HG02840 (cell line): ENCODE measurements around the gene MANF.

Source experiments
- ATAC-seq: cut with Tn5 transposase; IDR thresholded peaks from one replicate; pipeline ENCODE4 v1.9.1; 2021; ENCODE audit warnings: mild to moderate bottlenecking, moderate library complexity, moderate number of reproducible peaks; ENCODE audit not compliant: unreplicated experiment, low FRiP score

Gene MANF

GRCh38 chr3:51422211-51422610, 37.1 kb downstream of the MANF start:
- no peak for ATAC-seq

DNA sequence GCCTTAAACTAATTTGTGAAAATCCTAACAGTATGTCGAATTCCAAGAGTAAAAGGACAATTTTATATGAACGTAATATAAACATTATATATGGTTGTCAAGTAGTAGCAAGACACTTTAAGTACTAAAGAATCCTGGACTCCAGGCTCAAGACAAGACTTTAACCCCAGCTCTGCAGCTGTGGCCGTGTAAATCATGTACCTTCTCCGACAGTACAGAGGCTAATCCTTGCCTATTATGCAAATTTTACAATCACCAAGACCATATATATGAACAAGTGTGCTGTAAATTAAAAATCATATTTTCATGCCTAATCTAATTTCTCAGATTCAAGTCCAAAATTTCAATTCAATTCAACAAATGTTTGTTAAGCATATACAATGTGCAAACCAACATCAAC, 41.8 kb downstream of the MANF start:
- ATAC-seq = no peak

DNA sequence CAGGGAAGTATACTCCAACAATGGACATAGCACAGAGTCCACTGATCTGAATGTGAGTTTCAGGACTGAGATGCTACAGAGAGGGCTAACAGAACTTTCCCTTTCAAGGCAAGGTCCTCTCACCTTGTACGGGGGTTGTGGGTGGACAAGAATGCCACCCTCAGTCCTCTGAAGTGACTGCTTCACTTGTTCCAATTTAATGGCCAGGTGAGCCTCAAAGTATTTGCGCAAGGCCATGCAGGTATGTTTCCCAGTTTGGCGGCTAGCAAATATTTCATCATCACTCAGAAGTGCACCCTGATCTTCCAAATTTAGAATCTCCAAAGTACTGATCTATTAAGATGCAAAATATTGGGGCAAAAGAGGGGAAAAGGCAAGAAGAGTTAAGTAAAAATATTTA, 44.0 kb downstream of the MANF start:
- no peak for ATAC-seq

- ATAC-seq = no peak
These were observed 49.0 kb downstream of the MANF start for GRCh38 chr3:51434110-51434509.

DNA sequence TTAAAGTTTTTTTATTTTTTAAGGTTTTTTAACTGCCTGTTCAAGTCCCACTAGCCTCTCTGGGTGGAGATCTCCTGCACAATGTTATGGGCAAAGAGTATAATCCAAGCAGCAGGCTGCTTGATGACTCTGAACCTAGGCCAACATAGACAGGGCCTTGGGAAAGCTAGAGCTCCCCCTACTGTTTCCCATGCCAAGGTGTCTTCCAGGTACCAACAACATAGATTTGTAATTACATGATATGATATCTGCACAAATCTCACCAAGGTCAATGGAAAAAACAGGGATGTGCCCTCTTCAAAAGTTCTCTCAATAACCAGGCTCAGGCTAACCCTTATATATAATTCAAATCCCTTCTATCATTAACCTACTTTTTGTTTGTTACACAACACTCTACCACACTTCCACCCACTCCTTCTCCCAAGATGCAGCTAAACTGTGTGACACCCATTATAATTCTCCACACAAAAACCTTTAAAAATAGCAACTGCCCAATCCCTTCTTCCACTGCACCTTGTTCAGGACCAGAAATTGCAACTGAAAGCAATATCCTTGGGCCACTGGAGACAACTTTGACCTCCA, 49.7 kb downstream of the MANF start:
- no peak for ATAC-seq

GRCh38 chr3:51436998-51437639, 52.0 kb downstream of the MANF start:
- ATAC-seq = no peak
